Body of pancreas (tissue), 4 donors: ENCODE results near the gene TNRC6C.

Experiments used
- CTCF ChIP-seq, 7 experiments: fragments of 450-650 bp in 4 of 7; fragments of 200-600 bp in 3 of 7; sonication (generic) in 3 of 7; IDR thresholded peaks; one replicate each; pipeline ENCODE4 v1.5.1; 2016 to 2019; ENCODE audit warnings: antibody characterized with exemption in 7 of 7
- POLR2A ChIP-seq, 3 donors: fragments of 450-650 bp; IDR thresholded peaks; one replicate each; pipeline ENCODE4 v1.6.1; 2016; ENCODE audit warnings: antibody characterized with exemption in 3 of 3, mild to moderate bottlenecking in 2 of 3

- TF ChIP-seq CTCF (IDR thresholded peaks at IDR 0.05) (no peak), POLR2A (IDR thresholded peaks at IDR 0.05) (no peak)
Measured at GRCh38 chr17:78049609-78050008, 91.1 kb downstream of the TNRC6C start.
